GM21825 (cell line): ENCODE results near the gene FOXD1.
"Not testable (repeated sequence)": the region's sequence is repeated elsewhere in the genome, so short reads cannot be mapped to it uniquely, and the experiment has no call there.

Source experiments
- ATAC-seq: cut with Tn5 transposase; IDR thresholded peaks from one replicate; pipeline ENCODE4 v1.9.1; 2021; ENCODE audit warnings: mild to moderate bottlenecking, moderate library complexity; ENCODE audit not compliant: unreplicated experiment

FOXD1 gene

DNA sequence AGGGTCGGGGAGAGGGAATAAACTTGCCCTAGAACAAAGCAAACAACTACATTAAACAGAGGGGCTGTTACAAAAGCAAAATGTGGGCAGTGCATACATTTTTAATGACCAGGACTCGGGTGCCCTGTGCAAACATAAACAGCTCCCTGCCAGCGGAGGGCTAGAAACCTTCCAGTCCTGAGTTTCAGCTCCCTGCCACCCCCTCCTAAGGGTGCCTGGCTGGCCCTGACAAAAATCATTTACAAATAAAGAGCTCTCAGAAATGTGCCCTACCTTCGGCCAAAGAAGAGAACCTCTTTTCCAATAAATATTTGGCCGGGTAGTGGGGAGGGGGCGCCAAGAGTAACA lies 29.5 kb downstream of the FOXD1 start:
- ATAC-seq, result no peak

- no peak for ATAC-seq
These were observed 30.3 kb downstream of the FOXD1 start for GRCh38 chr5:73418244-73418691.

GRCh38 chr5:73417303-73418034 lies 31.1 kb downstream of the FOXD1 start:
- ATAC-seq, result no peak

GRCh38 chr5:73415617-73416016 lies 33.0 kb downstream of the FOXD1 start:
- ATAC-seq, result no peak

- no peak for ATAC-seq
These were observed 33.4 kb downstream of the FOXD1 start for GRCh38 chr5:73415171-73415570.

DNA sequence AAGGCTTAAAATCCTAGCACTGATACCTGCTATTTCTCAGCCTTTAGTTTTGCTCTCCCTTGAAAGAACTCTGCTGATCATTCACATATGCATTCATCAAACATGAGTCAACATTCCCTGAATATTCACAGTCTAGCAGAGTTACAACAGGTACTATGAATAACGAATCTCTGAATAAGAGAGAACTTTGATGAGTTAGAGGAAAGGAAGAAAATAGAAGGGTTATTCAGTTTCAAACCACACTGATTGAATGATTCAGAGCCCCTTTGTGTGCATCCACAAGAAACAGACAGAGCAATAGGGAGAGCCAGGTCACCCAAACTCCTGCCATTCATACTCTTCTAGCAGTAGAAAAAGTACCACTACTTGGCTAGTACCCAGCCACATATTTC lies 36.0 kb downstream of the FOXD1 start:
- ATAC-seq, result no peak

GRCh38 chr5:73411936-73412596 lies 36.5 kb downstream of the FOXD1 start:
- no peak for ATAC-seq

- ATAC-seq, result not testable (repeated sequence)
These were observed 38.6 kb downstream of the FOXD1 start for GRCh38 chr5:73409927-73410326.

DNA sequence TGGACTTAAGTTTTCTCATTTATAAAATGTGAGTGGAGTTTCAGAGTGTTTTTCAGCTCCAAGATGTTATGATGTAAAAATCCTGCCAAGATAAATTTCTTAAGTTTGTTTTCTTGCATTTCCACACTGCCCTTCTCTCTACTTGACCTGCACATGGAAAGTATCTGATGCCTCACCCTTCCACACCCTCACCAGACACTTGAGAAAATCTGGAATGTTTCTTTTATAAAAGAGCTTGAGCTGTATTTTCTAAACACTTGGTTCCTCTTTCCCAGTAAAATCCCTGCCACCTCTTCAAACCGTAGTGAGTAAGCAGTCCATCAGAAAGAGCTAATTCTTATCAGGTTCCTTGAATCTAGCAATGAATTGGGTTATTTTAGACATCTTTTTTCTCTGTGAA lies 42.9 kb downstream of the FOXD1 start:
- ATAC-seq, result no peak

- no peak for ATAC-seq
These were observed 48.8 kb downstream of the FOXD1 start for GRCh38 chr5:73399775-73400174.
